Tibial nerve (tissue), 4 donors: Measurements from ENCODE around the gene ANO6.

Experiments
- EP300 ChIP-seq, 2 donors: sonication (generic); formaldehyde crosslinking; IDR thresholded peaks; one replicate each; pipeline ENCODE4 v1.6.1; 2017; ENCODE audit warnings: antibody characterized with exemption in 2 of 2, mild to moderate bottlenecking in 1 of 2
- POLR2A ChIP-seq, 2 donors: fragments of 450-650 bp; IDR thresholded peaks; one replicate each; pipeline ENCODE4 v1.6.1; 2017; ENCODE audit warnings: antibody characterized with exemption in 2 of 2, mild to moderate bottlenecking in 2 of 2, moderate library complexity in 2 of 2
- TF ChIP-seq, protein P1 (sequence below), 5 experiments: fragments of 200-600 bp in 3 of 5; fragments of 450-650 bp in 2 of 5; sonication (generic) in 3 of 5; IDR thresholded peaks; one replicate each; pipeline ENCODE4 v1.5.1; 2016 to 2019; ENCODE audit warnings: antibody characterized with exemption in 5 of 5, mild to moderate bottlenecking in 3 of 5, moderate library complexity in 2 of 5

DNA sequence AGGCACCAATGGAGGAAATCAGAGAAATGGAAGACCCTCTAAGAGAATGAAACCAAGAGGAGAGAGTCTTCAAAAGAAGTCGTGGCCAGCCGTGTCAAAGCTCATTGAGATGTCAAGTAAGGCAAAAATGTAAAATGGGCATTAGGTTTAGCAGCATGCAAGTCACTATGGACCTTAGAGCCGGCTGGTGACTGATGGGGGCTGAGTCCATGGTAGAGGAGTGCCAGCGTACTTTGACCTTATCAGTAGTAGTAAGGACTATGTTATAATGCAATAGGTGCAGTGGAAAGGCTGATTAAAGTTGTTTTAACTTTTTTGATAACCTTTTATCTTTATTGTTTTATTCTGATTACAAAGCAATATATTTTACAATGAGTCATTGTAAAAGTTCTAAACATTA lies 66.5 kb downstream of the ANO6 start:
- TF ChIP-seq, protein P1, sequence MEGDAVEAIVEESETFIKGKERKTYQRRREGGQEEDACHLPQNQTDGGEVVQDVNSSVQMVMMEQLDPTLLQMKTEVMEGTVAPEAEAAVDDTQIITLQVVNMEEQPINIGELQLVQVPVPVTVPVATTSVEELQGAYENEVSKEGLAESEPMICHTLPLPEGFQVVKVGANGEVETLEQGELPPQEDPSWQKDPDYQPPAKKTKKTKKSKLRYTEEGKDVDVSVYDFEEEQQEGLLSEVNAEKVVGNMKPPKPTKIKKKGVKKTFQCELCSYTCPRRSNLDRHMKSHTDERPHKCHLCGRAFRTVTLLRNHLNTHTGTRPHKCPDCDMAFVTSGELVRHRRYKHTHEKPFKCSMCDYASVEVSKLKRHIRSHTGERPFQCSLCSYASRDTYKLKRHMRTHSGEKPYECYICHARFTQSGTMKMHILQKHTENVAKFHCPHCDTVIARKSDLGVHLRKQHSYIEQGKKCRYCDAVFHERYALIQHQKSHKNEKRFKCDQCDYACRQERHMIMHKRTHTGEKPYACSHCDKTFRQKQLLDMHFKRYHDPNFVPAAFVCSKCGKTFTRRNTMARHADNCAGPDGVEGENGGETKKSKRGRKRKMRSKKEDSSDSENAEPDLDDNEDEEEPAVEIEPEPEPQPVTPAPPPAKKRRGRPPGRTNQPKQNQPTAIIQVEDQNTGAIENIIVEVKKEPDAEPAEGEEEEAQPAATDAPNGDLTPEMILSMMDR (IDR thresholded peaks at IDR 0.05), result no peak
- TF ChIP-seq POLR2A (IDR thresholded peaks at IDR 0.05), result no peak
- TF ChIP-seq EP300 (IDR thresholded peaks at IDR 0.05), result no peak
